A549 (cell line): ENCODE results near the gene SFT2D1. TPM values are rescaled to one million over a fixed set of nuclear protein-coding genes. Genes with fewer than 3 reads are reported as not detected.

ENCODE experiments used
- ATAC-seq, 2 experiments: fragments of 200-7000 bp in 1 of 2; fragments of >200 bp in 1 of 2; cut with Nextera tagmentation in 1 of 2; cut with Tn5 transposase in 1 of 2; 3 replicates each; pipeline versions ENCODE4 v1.8.0 to v1.9.1; 2018 to 2020; ENCODE audit warnings: mild to moderate bottlenecking in 1 of 2, moderate library complexity in 1 of 2
- CTCF ChIA-PET: fragments of 300-600 bp; sonication (Branson Sonifier 250); formaldehyde crosslinking; extraction: SDS; loops from one replicate; lab custom pipeline; 2021; ENCODE audit warnings: antibody characterized with exemption, inconsistent platforms; lab: Yijun Ruan, JAX
- POLR2A ChIA-PET: fragments of 350-600 bp; formaldehyde crosslinking; extraction: SDS; loops from one replicate; lab custom pipeline; 2021; ENCODE audit warnings: antibody characterized with exemption, inconsistent platforms; lab: Yijun Ruan, JAX
- DNase-seq, 2 experiments: peaks; one replicate each; pipeline versions ENCODE4 v3.0.0 to v3.0.0-alpha.2; 2011 to 2016; ENCODE audit warnings: low read depth in 1 of 2, low spot score in 1 of 2
- FAIRE-seq: peaks from 2 replicates; lab custom pipeline; 2011; peaks lifted over from hg19 to GRCh38; lab: Jason Lieb, UNC
- H3K27ac ChIP-seq, 2 experiments: fragments of >200 bp; sonication (Bioruptor Twin); formaldehyde crosslinking; 3 replicates each; pipeline ENCODE4 v1.5.1; 2016 to 2017
- H3K4me1 ChIP-seq: fragments of >200 bp; sonication (Bioruptor Twin); formaldehyde crosslinking; 3 replicates; pipeline ENCODE4 v1.6.1; 2016
- H3K4me2 ChIP-seq: fragments of >200 bp; sonication (Bioruptor Twin); formaldehyde crosslinking; 3 replicates; pipeline ENCODE4 v1.6.1; 2016
- H3K4me3 ChIP-seq: fragments of >200 bp; sonication (Bioruptor Twin); formaldehyde crosslinking; 3 replicates; pipeline ENCODE4 v1.5.1; 2016
- H3K9me3 ChIP-seq: fragments of >200 bp; sonication (Bioruptor Twin); formaldehyde crosslinking; 3 replicates; pipeline ENCODE4 v1.6.1; 2016
- CBX2 ChIP-seq: fragments of 200-600 bp; sonication (generic); IDR thresholded peaks from 2 replicates; pipeline ENCODE4 v1.6.1; 2016; ENCODE audit warnings: low read depth, mild to moderate bottlenecking, borderline replicate concordance
- CEBPB ChIP-seq, 2 experiments: fragments of >200 bp in 1 of 2; sonication (Bioruptor Twin) in 1 of 2; formaldehyde crosslinking in 1 of 2; IDR thresholded peaks; 2 replicates each; pipeline ENCODE4 v1.6.1; 2012 to 2016
- FOSB ChIP-seq: fragments of 250-450 bp; sonication (Bioruptor Pico); IDR thresholded peaks from 2 replicates; pipeline ENCODE4 v1.5.0; 2020; ENCODE audit warnings: mild to moderate bottlenecking, moderate library complexity
- GATA3 ChIP-seq: IDR thresholded peaks from 2 replicates; pipeline ENCODE4 v1.6.1; 2012; ENCODE audit warnings: borderline replicate concordance
- HEYL ChIP-seq: fragments of 250-450 bp; sonication (Bioruptor Pico); IDR thresholded peaks from 2 replicates; pipeline ENCODE4 v1.8.0; 2021; ENCODE audit warnings: mild to moderate bottlenecking, moderate library complexity
- JUN ChIP-seq, 2 experiments: fragments of >200 bp; sonication (Bioruptor Twin); formaldehyde crosslinking; IDR thresholded peaks; 2 replicates in 1 of 2; 3 replicates in 1 of 2; pipeline ENCODE4 v1.6.1; 2016 to 2017
- JUNB ChIP-seq: fragments of >200 bp; sonication (Bioruptor Twin); formaldehyde crosslinking; IDR thresholded peaks from 2 replicates; pipeline ENCODE4 v1.6.1; 2016
- KDM1A ChIP-seq: fragments of 200-600 bp; sonication (generic); IDR thresholded peaks from 2 replicates; pipeline ENCODE4 v1.6.1; 2016; ENCODE audit warnings: low read depth, mild to moderate bottlenecking
- MAFK ChIP-seq: fragments of 450-650 bp; IDR thresholded peaks from 2 replicates; pipeline ENCODE4 v1.6.1; 2014; ENCODE audit not compliant: partially characterized antibody
- MAX ChIP-seq: IDR thresholded peaks from 2 replicates; pipeline ENCODE4 v1.6.1; 2012
- NR3C1 ChIP-seq: fragments of >200 bp; sonication (Bioruptor Twin); formaldehyde crosslinking; IDR thresholded peaks from 3 replicates; pipeline ENCODE4 v1.6.1; 2017
- PHF8 ChIP-seq: fragments of 200-600 bp; sonication (generic); IDR thresholded peaks from 2 replicates; pipeline ENCODE4 v1.6.1; 2016; ENCODE audit warnings: low read depth, mild to moderate bottlenecking, antibody characterized with exemption, moderate library complexity, borderline replicate concordance
- POLR2AphosphoS2 ChIP-seq: conservative IDR thresholded peaks from 2 replicates; pipeline ENCODE4 v1.6.1; 2012; ENCODE audit warnings: low read length, improper control_type of control experiment, inconsistent platforms
- RAD21 ChIP-seq, 2 experiments: fragments of >200 bp in 1 of 2; sonication (Bioruptor Twin) in 1 of 2; formaldehyde crosslinking in 1 of 2; IDR thresholded peaks in 1 of 2; conservative IDR thresholded peaks in 1 of 2; 2 replicates in 1 of 2; 3 replicates in 1 of 2; pipeline ENCODE4 v1.6.1; 2012 to 2018; ENCODE audit warnings: inconsistent platforms in 1 of 2
- RARB ChIP-seq: fragments of 250-450 bp; sonication (Bioruptor Pico); IDR thresholded peaks from 2 replicates; pipeline ENCODE4 v1.8.0; 2021; ENCODE audit warnings: mild to moderate bottlenecking, moderate library complexity
- RCOR1 ChIP-seq: fragments of 150-350 bp; IDR thresholded peaks from 2 replicates; pipeline ENCODE4 v1.6.1; 2014; ENCODE audit warnings: antibody characterized with exemption, low read length, low read depth
- SMC3 ChIP-seq: fragments of >200 bp; sonication (Bioruptor Twin); formaldehyde crosslinking; IDR thresholded peaks from 3 replicates; pipeline ENCODE4 v1.6.1; 2018; ENCODE audit warnings: inconsistent platforms
- USF2 ChIP-seq: fragments of 450-650 bp; IDR thresholded peaks from 2 replicates; pipeline ENCODE4 v1.6.1; 2014; ENCODE audit warnings: antibody characterized with exemption
- ZSCAN20 ChIP-seq: fragments of 250-450 bp; sonication (Bioruptor Pico); IDR thresholded peaks from 2 replicates; pipeline ENCODE4 v1.8.0; 2022; ENCODE audit warnings: mild to moderate bottlenecking, moderate library complexity
- WGBS: methylation state at CpG from one replicate; pipeline ENCODE4 v1.1.6; 2017; ENCODE audit errors: missing lambda C conversion rate; 5-methylcytosine and 5-hydroxymethylcytosine counted together
- polyA plus RNA-seq, 4 experiments: library from polyadenylated mRNA; depleted of rRNA in 3 of 4; stranded (reverse); fragments of >200 nt; fragmentation: RNase III in 1 of 4; extraction: RNeasy Plus Mini Kit Qiagen cat#74134 plus additional on column Dnase treatment in 1 of 4; gene quantifications; 2 replicates in 3 of 4; 3 replicates in 1 of 4; pipeline ENCODE4 v1.2.3, GENCODE V29; 2011 to 2017
- TF ChIP-seq, protein P1 (sequence below): IDR thresholded peaks from 2 replicates; pipeline ENCODE4 v1.6.1; 2012; ENCODE audit warnings: low read depth, borderline replicate concordance
- TF ChIP-seq, protein P2 (sequence below): fragments of 150-350 bp; IDR thresholded peaks from 2 replicates; pipeline ENCODE4 v1.6.1; 2014; ENCODE audit warnings: low read depth, mild to moderate bottlenecking, low read length
- TF ChIP-seq, protein P3 (sequence below): fragments of 250-450 bp; sonication (Bioruptor Pico); IDR thresholded peaks from 2 replicates; pipeline ENCODE4 v1.5.0; 2021; ENCODE audit warnings: mild to moderate bottlenecking, moderate library complexity, borderline replicate concordance

The SFT2D1 gene
- polyA plus RNA-seq, 2 of the 4 experiments (the other 2 are of a cell fraction) = 48.1 to 74.4 TPM

DNA sequence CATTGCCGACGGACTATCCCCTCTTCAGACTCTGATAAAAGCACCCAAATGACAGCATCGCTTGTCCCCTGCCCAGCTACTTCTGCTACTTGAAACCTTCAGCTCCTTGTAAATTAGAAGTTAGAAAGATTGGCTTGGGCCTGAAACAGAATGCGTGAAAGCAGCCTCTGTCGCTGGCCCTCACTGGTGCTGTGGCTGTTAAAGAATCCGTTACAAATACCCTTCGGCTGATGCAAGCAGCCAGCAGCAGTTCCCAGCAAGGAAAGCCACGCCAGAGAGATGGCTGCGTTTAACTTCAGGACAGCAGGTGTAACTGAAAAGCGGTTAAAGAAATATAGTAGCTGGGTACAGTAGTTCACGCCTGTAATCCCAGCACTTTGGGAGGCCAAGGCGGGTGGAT lies 31.7 kb downstream of the SFT2D1 start:
- WGBS = 86% methylated on average over 12 of the region's 12 CpGs
- ChIA-PET POLR2A (no interaction called here), CTCF (interaction anchor here (0.8 to 2.1 kb wide), 4 partner anchors 19 to 94 kb away, joined by 3 to 6 read pairs (median 4); no protein-coding TSS in a partner anchor)
- no peak for FAIRE-seq
- Histone ChIP-seq H3K27ac (no peak overlapping the region), H3K9me3 (no peaks in the 10 kb centered on the region), H3K4me1 (no peaks in the 10 kb centered on the region; the same call in 2 of the 3 replicates), H3K4me2 (no peak overlapping the region), H3K4me3 (no peak overlapping the region)
- no peak for TF ChIP-seq ZSCAN20 (CRISPR knock-in tag)
- no peak for TF ChIP-seq GATA3
- no peak for TF ChIP-seq CBX2
- TF ChIP-seq RAD21 (conservative IDR thresholded peaks at IDR 0.05 in 1 of 2, IDR thresholded peaks at IDR 0.05 in 1 of 2) = no peak
- TF ChIP-seq, protein P1, sequence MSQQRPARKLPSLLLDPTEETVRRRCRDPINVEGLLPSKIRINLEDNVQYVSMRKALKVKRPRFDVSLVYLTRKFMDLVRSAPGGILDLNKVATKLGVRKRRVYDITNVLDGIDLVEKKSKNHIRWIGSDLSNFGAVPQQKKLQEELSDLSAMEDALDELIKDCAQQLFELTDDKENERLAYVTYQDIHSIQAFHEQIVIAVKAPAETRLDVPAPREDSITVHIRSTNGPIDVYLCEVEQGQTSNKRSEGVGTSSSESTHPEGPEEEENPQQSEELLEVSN = no peak
- no peak for DNase-seq
- no peak for ATAC-seq

- no peak for FAIRE-seq
- H3K4me2 ChIP-seq = no peak overlapping the region
- no peak for TF ChIP-seq CEBPB (IDR thresholded peaks at IDR 0.05)
- TF ChIP-seq MAFK = no peak
- TF ChIP-seq KDM1A = no peak
- TF ChIP-seq, protein P2, sequence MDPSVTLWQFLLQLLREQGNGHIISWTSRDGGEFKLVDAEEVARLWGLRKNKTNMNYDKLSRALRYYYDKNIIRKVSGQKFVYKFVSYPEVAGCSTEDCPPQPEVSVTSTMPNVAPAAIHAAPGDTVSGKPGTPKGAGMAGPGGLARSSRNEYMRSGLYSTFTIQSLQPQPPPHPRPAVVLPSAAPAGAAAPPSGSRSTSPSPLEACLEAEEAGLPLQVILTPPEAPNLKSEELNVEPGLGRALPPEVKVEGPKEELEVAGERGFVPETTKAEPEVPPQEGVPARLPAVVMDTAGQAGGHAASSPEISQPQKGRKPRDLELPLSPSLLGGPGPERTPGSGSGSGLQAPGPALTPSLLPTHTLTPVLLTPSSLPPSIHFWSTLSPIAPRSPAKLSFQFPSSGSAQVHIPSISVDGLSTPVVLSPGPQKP = no peak
- TF ChIP-seq FOSB (CRISPR knock-in tag) = no peak
- TF ChIP-seq, all 56 proteins: peak for 0
- WGBS = 76% methylated on average over 9 of the region's 9 CpGs
- Histone ChIP-seq H3K4me1 (no peaks in the 10 kb centered on the region; the same call in 2 of the 3 replicates), H3K4me3 (no peak overlapping the region), H3K9me3 (no peaks in the 10 kb centered on the region), H3K27ac (no peak overlapping the region)
- CTCF ChIA-PET = interaction anchor here (0.6 to 2.1 kb wide), 6 partner anchors 8 to 212 kb away, joined by 3 to 6 read pairs (median 4); no protein-coding TSS in a partner anchor
- POLR2A ChIA-PET = no interaction called here
- DNase-seq (no peak), ATAC-seq (no peak)
These were observed 32.4 kb downstream of the SFT2D1 start for GRCh38 chr6:166309977-166310376.

GRCh38 chr6:166308769-166309589 lies 33.4 kb downstream of the SFT2D1 start:
- H3K4me3 ChIP-seq = no peak overlapping the region; the same call in 2 of the 3 replicates
- DNase-seq = no peak
- TF ChIP-seq RARB (CRISPR knock-in tag) (no peak), MAX (no peak), RCOR1 (no peak), HEYL (CRISPR knock-in tag) (no peak), NR3C1 (no peak), POLR2AphosphoS2 (no peak), PHF8 (no peak), JUNB (no peak), JUN (IDR thresholded peaks at IDR 0.05) (no peak), USF2 (no peak), SMC3 (no peak), RAD21 (conservative IDR thresholded peaks at IDR 0.05 in 1 of 2, IDR thresholded peaks at IDR 0.05 in 1 of 2) (no peak)
- TF ChIP-seq, protein P3, sequence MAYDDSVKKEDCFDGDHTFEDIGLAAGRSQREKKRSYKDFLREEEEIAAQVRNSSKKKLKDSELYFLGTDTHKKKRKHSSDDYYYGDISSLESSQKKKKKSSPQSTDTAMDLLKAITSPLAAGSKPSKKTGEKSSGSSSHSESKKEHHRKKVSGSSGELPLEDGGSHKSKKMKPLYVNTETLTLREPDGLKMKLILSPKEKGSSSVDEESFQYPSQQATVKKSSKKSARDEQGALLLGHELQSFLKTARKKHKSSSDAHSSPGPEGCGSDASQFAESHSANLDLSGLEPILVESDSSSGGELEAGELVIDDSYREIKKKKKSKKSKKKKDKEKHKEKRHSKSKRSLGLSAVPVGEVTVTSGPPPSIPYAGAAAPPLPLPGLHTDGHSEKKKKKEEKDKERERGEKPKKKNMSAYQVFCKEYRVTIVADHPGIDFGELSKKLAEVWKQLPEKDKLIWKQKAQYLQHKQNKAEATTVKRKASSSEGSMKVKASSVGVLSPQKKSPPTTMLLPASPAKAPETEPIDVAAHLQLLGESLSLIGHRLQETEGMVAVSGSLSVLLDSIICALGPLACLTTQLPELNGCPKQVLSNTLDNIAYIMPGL = no peak
- TF ChIP-seq, protein P1 = no peak
- TF ChIP-seq, all 56 proteins: peak for 0
- FAIRE-seq (no peak), ATAC-seq (no peak)
- 93% methylated on average over 8 of the region's 11 CpGs for WGBS
- Histone ChIP-seq H3K4me1 (no peaks in the 10 kb centered on the region; the same call in 2 of the 3 replicates), H3K27ac (no peak overlapping the region), H3K9me3 (no peaks in the 10 kb centered on the region), H3K4me2 (peak overlapping the region; percentile 95; the same call in 2 of the 3 replicates)
- POLR2A ChIA-PET = no interaction called here
- CTCF ChIA-PET = interaction anchor here (1.1 to 2.1 kb wide), 4 partner anchors 9 to 459 kb away, joined by 3 to 6 read pairs (median 4); no protein-coding TSS in a partner anchor
